Measurements from ENCODE around the gene DQX1. TPM values are rescaled to one million over a fixed set of nuclear protein-coding genes. Genes with fewer than 3 reads are reported as not detected.

Gene DQX1
- total and polyA plus RNA-seq, 2 of the 8 experiments (the other 6 are each of a cell fraction or from before 2014, with no cell fraction given) = 0.76 to 1.1 TPM

DNA sequence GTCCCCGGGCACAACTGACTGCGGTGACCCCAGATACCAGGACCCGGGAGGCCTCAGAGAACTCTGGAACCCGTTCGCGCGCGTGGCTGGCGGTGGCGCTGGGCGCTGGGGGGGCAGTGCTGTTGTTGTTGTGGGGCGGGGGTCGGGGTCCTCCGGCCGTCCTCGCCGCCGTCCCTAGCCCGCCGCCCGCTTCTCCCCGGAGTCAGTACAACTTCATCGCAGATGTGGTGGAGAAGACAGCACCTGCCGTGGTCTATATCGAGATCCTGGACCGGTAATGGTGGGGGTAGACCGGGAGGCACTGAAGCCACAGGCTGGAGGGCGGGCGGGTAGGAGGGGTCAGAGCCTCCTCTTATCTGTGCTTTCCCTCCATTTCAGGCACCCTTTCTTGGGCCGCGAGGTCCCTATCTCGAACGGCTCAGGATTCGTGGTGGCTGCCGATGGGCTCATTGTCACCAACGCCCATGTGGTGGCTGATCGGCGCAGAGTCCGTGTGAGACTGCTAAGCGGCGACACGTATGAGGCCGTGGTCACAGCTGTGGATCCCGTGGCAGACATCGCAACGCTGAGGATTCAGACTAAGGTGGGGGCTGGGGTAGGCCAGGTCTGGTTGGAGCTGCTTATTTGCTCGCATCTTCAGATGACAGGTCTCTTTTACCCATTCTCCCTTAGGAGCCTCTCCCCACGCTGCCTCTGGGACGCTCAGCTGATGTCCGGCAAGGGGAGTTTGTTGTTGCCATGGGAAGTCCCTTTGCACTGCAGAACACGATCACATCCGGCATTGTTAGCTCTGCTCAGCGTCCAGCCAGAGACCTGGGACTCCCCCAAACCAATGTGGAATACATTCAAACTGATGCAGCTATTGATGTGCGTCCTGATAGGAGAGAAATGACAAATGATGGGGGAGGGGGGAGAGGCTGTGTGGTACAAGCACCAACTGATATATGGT is 4.5 kb upstream of the DQX1 start (continued):
- TF ChIP-seq, protein P1, sequence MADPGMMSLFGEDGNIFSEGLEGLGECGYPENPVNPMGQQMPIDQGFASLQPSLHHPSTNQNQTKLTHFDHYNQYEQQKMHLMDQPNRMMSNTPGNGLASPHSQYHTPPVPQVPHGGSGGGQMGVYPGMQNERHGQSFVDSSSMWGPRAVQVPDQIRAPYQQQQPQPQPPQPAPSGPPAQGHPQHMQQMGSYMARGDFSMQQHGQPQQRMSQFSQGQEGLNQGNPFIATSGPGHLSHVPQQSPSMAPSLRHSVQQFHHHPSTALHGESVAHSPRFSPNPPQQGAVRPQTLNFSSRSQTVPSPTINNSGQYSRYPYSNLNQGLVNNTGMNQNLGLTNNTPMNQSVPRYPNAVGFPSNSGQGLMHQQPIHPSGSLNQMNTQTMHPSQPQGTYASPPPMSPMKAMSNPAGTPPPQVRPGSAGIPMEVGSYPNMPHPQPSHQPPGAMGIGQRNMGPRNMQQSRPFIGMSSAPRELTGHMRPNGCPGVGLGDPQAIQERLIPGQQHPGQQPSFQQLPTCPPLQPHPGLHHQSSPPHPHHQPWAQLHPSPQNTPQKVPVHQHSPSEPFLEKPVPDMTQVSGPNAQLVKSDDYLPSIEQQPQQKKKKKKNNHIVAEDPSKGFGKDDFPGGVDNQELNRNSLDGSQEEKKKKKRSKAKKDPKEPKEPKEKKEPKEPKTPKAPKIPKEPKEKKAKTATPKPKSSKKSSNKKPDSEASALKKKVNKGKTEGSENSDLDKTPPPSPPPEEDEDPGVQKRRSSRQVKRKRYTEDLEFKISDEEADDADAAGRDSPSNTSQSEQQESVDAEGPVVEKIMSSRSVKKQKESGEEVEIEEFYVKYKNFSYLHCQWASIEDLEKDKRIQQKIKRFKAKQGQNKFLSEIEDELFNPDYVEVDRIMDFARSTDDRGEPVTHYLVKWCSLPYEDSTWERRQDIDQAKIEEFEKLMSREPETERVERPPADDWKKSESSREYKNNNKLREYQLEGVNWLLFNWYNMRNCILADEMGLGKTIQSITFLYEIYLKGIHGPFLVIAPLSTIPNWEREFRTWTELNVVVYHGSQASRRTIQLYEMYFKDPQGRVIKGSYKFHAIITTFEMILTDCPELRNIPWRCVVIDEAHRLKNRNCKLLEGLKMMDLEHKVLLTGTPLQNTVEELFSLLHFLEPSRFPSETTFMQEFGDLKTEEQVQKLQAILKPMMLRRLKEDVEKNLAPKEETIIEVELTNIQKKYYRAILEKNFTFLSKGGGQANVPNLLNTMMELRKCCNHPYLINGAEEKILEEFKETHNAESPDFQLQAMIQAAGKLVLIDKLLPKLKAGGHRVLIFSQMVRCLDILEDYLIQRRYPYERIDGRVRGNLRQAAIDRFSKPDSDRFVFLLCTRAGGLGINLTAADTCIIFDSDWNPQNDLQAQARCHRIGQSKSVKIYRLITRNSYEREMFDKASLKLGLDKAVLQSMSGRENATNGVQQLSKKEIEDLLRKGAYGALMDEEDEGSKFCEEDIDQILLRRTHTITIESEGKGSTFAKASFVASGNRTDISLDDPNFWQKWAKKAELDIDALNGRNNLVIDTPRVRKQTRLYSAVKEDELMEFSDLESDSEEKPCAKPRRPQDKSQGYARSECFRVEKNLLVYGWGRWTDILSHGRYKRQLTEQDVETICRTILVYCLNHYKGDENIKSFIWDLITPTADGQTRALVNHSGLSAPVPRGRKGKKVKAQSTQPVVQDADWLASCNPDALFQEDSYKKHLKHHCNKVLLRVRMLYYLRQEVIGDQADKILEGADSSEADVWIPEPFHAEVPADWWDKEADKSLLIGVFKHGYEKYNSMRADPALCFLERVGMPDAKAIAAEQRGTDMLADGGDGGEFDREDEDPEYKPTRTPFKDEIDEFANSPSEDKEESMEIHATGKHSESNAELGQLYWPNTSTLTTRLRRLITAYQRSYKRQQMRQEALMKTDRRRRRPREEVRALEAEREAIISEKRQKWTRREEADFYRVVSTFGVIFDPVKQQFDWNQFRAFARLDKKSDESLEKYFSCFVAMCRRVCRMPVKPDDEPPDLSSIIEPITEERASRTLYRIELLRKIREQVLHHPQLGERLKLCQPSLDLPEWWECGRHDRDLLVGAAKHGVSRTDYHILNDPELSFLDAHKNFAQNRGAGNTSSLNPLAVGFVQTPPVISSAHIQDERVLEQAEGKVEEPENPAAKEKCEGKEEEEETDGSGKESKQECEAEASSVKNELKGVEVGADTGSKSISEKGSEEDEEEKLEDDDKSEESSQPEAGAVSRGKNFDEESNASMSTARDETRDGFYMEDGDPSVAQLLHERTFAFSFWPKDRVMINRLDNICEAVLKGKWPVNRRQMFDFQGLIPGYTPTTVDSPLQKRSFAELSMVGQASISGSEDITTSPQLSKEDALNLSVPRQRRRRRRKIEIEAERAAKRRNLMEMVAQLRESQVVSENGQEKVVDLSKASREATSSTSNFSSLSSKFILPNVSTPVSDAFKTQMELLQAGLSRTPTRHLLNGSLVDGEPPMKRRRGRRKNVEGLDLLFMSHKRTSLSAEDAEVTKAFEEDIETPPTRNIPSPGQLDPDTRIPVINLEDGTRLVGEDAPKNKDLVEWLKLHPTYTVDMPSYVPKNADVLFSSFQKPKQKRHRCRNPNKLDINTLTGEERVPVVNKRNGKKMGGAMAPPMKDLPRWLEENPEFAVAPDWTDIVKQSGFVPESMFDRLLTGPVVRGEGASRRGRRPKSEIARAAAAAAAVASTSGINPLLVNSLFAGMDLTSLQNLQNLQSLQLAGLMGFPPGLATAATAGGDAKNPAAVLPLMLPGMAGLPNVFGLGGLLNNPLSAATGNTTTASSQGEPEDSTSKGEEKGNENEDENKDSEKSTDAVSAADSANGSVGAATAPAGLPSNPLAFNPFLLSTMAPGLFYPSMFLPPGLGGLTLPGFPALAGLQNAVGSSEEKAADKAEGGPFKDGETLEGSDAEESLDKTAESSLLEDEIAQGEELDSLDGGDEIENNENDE (IDR thresholded peaks at IDR 0.05; ENCODE audit: insufficient replicate concordance, low read length) = no peak
- TF ChIP-seq BACH1 (IDR thresholded peaks at IDR 0.05; ENCODE audit: low read length) (no peak), SAP30 (IDR thresholded peaks at IDR 0.05; ENCODE audit: insufficient read depth, insufficient replicate concordance, low read length) (no peak), EZH2 (IDR thresholded peaks at IDR 0.05; ENCODE audit: low read depth, low read length, severe bottlenecking) (peak; percentile 12), GABPA (IDR thresholded peaks at IDR 0.05; ENCODE audit: borderline replicate concordance, insufficient read depth, low read length) (no peak), ASH2L (IDR thresholded peaks at IDR 0.05; ENCODE audit: low read length) (no peak), SIN3A (conservative IDR thresholded peaks at IDR 0.05 in 1 of 2, IDR thresholded peaks at IDR 0.05 in 1 of 2; ENCODE audit: low read depth in 1 of 2, low read length in 2 of 2) (no peak), CHD2 (IDR thresholded peaks at IDR 0.05; ENCODE audit: low read length) (no peak)
- TF ChIP-seq, protein P2, sequence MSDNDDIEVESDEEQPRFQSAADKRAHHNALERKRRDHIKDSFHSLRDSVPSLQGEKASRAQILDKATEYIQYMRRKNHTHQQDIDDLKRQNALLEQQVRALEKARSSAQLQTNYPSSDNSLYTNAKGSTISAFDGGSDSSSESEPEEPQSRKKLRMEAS (IDR thresholded peaks at IDR 0.05) = peak; percentile 68
